ENCODE measurements around the gene NKX1-2. TPM values are rescaled to one million over a fixed set of nuclear protein-coding genes. Genes with fewer than 3 reads are reported as not detected.

The NKX1-2 gene
- total and polyA plus RNA-seq, 2 of the 8 experiments (the other 6 are each of a cell fraction or from before 2014, with no cell fraction given): 12.7 to 34.9 TPM

GRCh38 chr10:124491105-124491504 is 41.3 kb upstream of the NKX1-2 start (continued):
- TF ChIP-seq RNF2 (IDR thresholded peaks at IDR 0.05; ENCODE audit: borderline replicate concordance, low read depth, low read length, missing control alignments, poor library complexity, severe bottlenecking) (no peak), YY1 (IDR thresholded peaks at IDR 0.05; ENCODE audit: low read depth, low read length) (no peak), ATF3 (IDR thresholded peaks at IDR 0.05; ENCODE audit: insufficient read depth, low read depth, low read length) (no peak), EGR1 (IDR thresholded peaks at IDR 0.05; ENCODE audit: borderline replicate concordance, low read depth, low read length) (no peak), EP300 (IDR thresholded peaks at IDR 0.05; ENCODE audit: borderline replicate concordance in 1 of 2, low read depth in 2 of 2, low read length in 2 of 2) (no peak), BCL11A (IDR thresholded peaks at IDR 0.05; ENCODE audit: low read depth in 2 of 2, low read length in 2 of 2) (no peak), SP4 (IDR thresholded peaks at IDR 0.05; ENCODE audit: low read length) (no peak), TAF1 (IDR thresholded peaks at IDR 0.05; ENCODE audit: low read depth, low read length) (no peak)

Measured in H1 (cell line).